NCI-H524 (cell line): Measurements from ENCODE around the gene ATP10D.

Source experiments
- DNase-seq, 2 experiments: peaks; one replicate each; lab custom pipeline; 2025; lab: John Stamatoyannopoulos, UW

ATP10D gene

DNA sequence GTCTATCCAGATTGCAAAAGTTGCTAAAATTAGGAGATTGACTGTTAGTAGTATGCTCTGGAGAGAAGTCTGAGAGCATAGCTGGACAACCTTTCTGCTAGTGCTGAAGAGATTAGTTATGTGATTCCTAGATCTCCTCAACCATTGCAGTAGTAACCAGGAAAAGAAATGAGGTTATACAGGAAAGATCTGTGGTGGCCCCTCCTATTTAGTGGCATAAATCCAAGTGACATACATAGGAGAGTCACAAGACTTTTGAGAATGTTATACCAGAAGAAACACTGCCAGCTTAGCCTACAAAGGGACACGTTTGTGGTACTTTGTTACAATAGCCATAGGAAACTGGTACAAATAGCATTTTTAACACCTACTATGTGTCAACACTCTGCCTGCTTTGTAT, 105.2 kb downstream of the ATP10D start:
- no peak for DNase-seq

DNA sequence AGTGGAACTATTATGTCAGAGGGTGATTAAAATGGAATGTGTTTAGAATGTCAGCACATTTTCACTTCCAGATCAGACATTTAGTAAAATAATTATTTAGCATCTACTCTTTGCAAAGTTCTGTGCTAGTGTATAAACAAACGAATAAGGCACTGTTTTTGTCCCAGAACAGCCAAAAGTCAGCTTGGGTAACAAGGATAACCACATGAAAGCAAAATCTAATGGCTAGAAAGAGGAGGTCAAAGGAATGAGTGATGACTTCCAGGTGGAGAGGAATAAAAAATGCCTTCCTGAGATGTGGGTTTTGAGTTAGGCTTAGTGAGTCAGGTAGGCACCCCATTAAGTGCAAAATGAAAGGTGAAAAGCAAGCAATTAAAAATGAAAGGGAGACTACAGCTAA, 112.6 kb downstream of the ATP10D start:
- no peak for DNase-seq

DNA sequence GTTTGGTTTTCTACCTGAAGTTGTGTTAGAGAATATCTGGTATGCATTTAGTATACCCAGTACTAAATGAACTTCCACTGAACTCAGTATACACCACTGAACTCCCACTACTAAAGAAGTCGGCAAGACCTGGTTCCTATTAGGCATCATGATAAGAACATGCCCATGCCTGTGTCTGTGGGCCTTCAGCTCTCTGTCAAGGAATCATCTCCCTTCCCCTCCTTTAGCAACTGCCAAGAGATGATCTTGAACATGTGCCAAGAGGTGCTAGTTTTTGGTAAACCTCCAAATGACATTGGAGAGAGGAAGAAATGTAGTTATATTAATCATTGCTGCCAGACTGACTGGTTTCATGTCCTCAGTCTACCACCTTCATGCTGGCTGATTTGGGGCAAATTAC, 113.2 kb downstream of the ATP10D start:
- no peak for DNase-seq

GRCh38 chr4:47598896-47599295, 113.8 kb downstream of the ATP10D start:
- no peak for DNase-seq

- DNase-seq = no peak
Measured at GRCh38 chr4:47606482-47606881, 121.4 kb downstream of the ATP10D start.

DNA sequence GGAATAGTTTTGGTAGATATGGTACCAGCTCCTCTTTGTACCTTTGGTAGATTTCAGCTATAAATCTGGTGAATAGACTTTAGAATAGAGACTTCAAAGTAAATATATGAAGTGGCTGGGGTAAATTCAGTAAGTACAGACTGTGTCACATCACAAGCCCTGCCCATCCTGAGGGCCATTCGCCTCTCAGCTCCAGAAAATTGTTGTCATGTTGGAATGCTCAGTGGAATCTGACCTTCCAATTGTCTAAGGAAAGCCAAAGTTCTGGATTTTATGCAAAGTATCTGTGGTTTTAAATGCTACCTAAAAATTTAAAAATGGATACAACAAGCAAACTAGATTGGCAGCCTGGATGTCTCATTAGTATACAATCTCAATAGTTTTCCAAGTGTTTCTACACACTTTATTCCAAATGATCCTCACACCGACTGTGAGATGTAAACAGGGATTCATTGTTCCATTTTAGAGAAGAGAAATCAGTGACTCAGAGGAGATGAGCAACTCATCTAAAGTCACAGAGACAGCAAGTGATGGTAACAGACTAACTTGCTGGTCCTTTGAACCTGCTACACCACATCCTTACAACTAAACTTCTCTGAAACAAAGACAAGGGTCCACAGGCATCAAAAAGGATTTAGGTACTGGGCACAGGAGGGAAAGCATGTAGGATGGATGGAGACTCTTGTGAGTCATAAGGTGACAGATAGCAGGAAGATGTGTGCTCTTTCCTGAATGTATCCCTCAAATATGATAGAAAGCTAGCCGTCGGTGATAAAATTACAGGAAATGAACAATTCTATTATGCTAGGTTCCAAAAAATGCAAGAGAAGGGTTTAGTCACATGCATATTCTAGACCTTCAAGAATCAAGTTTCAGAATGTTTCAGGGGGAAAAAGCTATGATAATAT, 127.3 kb downstream of the ATP10D start:
- DNase-seq = no peak

DNA sequence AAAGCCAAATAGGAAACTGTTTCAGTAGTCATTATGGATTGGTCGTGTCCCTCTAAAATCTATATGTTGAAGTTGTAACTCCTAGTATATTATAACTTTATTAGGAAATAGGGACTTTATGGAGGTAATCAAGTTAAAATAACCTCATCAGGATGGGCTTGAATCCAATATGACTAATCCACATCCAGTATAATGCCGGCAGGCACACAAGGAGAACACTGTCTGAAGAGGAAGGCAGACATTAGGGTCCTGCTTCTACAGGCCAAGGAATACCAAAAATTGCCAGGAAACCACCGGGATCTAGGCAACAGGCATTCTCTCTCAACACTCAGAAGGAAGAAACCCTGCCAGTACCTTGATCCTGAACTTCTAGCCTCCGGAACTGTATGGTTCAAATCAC, 130.3 kb downstream of the ATP10D start:
- DNase-seq = no peak

DNA sequence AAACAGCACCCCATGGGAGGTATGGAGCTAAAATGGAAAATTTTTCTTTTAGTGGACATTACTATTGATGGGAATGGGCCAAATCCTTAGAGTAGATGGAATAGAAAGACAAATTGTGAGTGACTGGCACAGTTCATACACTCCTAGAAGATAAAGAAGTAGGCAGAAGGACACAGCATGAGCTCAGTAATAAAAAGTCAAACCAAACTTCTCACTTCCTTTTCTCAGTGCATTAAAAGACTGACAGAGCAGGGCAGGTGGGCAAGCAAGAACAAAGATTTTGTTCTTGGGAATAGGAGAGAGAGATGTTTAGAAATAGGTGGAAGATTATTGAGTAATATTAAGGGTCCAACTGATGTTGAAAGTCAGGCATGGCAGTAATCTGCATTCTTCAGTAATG, 132.5 kb downstream of the ATP10D start:
- no peak for DNase-seq

GRCh38 chr4:47619691-47620090, 134.6 kb downstream of the ATP10D start:
- DNase-seq = no peak

GRCh38 chr4:47621181-47621580, 136.1 kb downstream of the ATP10D start:
- no peak for DNase-seq

GRCh38 chr4:47624031-47624441, 139.0 kb downstream of the ATP10D start:
- DNase-seq = no peak

DNA sequence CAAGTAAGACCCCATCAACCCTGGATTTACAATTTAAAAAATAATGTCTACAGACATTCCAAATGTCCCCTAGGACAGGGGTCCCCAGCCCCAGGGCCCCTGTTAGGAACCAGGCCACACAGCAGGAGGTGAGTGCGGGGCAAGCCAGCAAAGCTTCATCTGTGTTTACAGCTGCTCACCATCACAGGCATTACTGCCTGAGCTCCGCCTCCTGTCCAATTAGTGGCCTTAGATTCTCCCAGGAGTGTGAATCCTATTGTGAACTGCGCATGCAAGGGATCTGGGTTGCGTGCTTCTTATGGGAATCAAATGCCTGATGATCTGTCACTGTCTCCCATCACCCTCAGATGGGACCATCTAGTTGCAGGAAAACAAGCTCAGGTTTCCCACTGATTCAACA, 146.1 kb downstream of the ATP10D start:
- no peak for DNase-seq

GRCh38 chr4:47639531-47639930, 154.5 kb downstream of the ATP10D start:
- DNase-seq = no peak

- DNase-seq = no peak
Measured at GRCh38 chr4:47640911-47641310, 155.8 kb downstream of the ATP10D start.

GRCh38 chr4:47641755-47642154, 156.7 kb downstream of the ATP10D start:
- peak in 1 of 2 experiments; percentile 39 for DNase-seq

DNA sequence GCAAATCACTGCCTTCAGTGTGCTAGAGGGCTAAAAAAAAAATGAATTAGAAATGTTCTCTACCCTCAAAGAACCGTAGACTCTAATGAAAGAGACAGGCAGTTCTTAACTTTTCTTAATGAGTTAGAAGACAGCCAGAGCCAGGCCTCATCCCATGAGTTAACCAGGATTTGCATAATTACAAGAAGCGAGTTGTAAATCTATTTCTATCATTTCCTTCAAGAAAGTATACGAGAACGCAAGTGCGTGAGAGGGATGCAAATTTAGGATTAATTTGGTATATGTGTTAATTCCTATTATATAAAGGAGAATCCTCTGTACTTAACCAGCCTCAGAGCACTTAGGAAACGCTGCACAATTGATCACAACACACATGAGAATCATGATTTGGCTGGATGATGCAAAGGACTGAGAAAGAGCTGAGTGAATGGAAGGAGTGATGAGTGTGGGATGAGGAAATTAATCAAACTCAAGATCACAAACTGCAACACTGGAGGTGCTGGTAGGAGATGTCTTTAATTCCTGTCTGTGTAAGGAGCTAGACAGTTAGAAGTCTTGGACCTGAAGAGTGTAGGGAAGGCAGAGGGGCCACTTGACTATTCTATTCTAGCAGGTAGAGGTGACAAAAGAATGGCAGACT, 157.2 kb downstream of the ATP10D start:
- peak in 1 of 2 experiments; percentile 11 for DNase-seq
